ENCODE measurements around the gene SLC35F4.

GRCh38 chr14:57709909-57710308, 156.0 kb downstream of the SLC35F4 start:
- no peak for TF ChIP-seq POLR2A (IDR thresholded peaks at IDR 0.05; ENCODE audit: low read depth, low read length)
- no peak for TF ChIP-seq CTCF (IDR thresholded peaks at IDR 0.05; ENCODE audit: extremely low read depth in 1 of 2, insufficient read depth in 1 of 2, low read depth in 1 of 2, low read length in 2 of 2)
- no peak for TF ChIP-seq EZH2 (IDR thresholded peaks at IDR 0.05; ENCODE audit: borderline replicate concordance, low read depth, low read length, severe bottlenecking)
- no peak for TF ChIP-seq MYC (IDR thresholded peaks at IDR 0.05; ENCODE audit: low read depth, low read length)
- no peak for TF ChIP-seq POLR2AphosphoS5 (IDR thresholded peaks at IDR 0.05; ENCODE audit: insufficient read depth, low read depth, low read length)
- no peak for TF ChIP-seq GATA2 (IDR thresholded peaks at IDR 0.05; ENCODE audit: insufficient read depth, insufficient read length, low read depth, low read length)
- no peak for TF ChIP-seq MAX (IDR thresholded peaks at IDR 0.05; ENCODE audit: insufficient read depth, insufficient read length)
- TF ChIP-seq FOS (IDR thresholded peaks at IDR 0.05; ENCODE audit: borderline replicate concordance, insufficient read depth, low read length) = no peak
- no peak for TF ChIP-seq JUN (IDR thresholded peaks at IDR 0.05; ENCODE audit: borderline replicate concordance, insufficient read depth, insufficient read length, low read depth)

Measured in endothelial cell of umbilical vein (primary cell).